ENCODE results near the gene ALKBH5. TPM values are rescaled to one million over a fixed set of nuclear protein-coding genes. Genes with fewer than 3 reads are reported as not detected.

Gene ALKBH5
- total RNA-seq, 4 donors from 2014 or later: 73.9 to 110 (median 93.6) TPM

GRCh38 chr17:18139949-18140348, 43.7 kb upstream of the ALKBH5 start:
- DNase-seq (ENCODE audit: low spot score in 2 of 2): no peak
- Histone ChIP-seq H3K4me1 (peaks cover 0 to 20% (median 0%) of the 10 kb centered on the region in 4 donors), H3K27ac (no peak overlapping the region), H3K27me3 (no peaks in the 10 kb centered on the region), H3K9me3 (no peaks in the 10 kb centered on the region), H3K4me3 (no peak overlapping the region), H3K36me3 (no peaks in the 10 kb centered on the region)
- TF ChIP-seq POLR2A (IDR thresholded peaks at IDR 0.05) (no peak), CTCF (IDR thresholded peaks at IDR 0.05) (no peak), EP300 (IDR thresholded peaks at IDR 0.05) (no peak)
- 33 to 46% methylated on average over 3 of the region's 3 CpGs for WGBS, 2 donors

- Histone ChIP-seq H3K36me3 (no peaks in the 10 kb centered on the region), H3K27ac (no peak overlapping the region), H3K4me3 (no peak overlapping the region), H3K27me3 (no peaks in the 10 kb centered on the region), H3K4me1 (peaks cover 0 to 20% (median 0%) of the 10 kb centered on the region in 4 donors), H3K9me3 (no peaks in the 10 kb centered on the region)
- TF ChIP-seq CTCF (IDR thresholded peaks at IDR 0.05) (no peak), POLR2A (IDR thresholded peaks at IDR 0.05) (no peak), EP300 (IDR thresholded peaks at IDR 0.05) (no peak)
- WGBS, 2 donors: 90% methylated on average over 3 of the region's 3 CpGs
- DNase-seq (ENCODE audit: low spot score in 2 of 2): no peak
Observed at GRCh38 chr17:18140648-18141047, 43.0 kb upstream of the ALKBH5 start.

- Histone ChIP-seq H3K9me3 (no peaks in the 10 kb centered on the region), H3K4me1 (peaks cover 0 to 20% (median 0%) of the 10 kb centered on the region in 4 donors), H3K27me3 (no peaks in the 10 kb centered on the region), H3K36me3 (no peaks in the 10 kb centered on the region), H3K4me3 (no peak overlapping the region), H3K27ac (no peak overlapping the region)
- 15 to 24% methylated on average over 7 to 9 of the region's 9 CpGs for WGBS, 2 donors
- peak in 1 of 2 donors; percentile 84 for DNase-seq (ENCODE audit: low spot score in 2 of 2)
- peak; percentile 56 to 81 (median 63) for TF ChIP-seq CTCF (IDR thresholded peaks at IDR 0.05)
- no peak for TF ChIP-seq POLR2A (IDR thresholded peaks at IDR 0.05)
Observed at GRCh38 chr17:18141210-18141803, 42.3 kb upstream of the ALKBH5 start.

GRCh38 chr17:18142417-18142816, 41.2 kb upstream of the ALKBH5 start:
- no peaks in the 10 kb centered on the region for H3K27me3 ChIP-seq
- no peak overlapping the region for H3K4me3 ChIP-seq
- H3K4me1 ChIP-seq: peaks cover 0 to 20% (median 0%) of the 10 kb centered on the region in 4 donors
- H3K9me3 ChIP-seq: no peaks in the 10 kb centered on the region
- DNase-seq (ENCODE audit: low spot score in 2 of 2): no peak
- no peak overlapping the region for H3K27ac ChIP-seq
- TF ChIP-seq EP300 (IDR thresholded peaks at IDR 0.05) (no peak), POLR2A (IDR thresholded peaks at IDR 0.05) (no peak), CTCF (IDR thresholded peaks at IDR 0.05) (no peak)
- no peaks in the 10 kb centered on the region for H3K36me3 ChIP-seq
- WGBS, 2 donors: 88 to 91% methylated on average over 3 of the region's 3 CpGs

GRCh38 chr17:18143044-18143936, 40.3 kb upstream of the ALKBH5 start:
- DNase-seq (ENCODE audit: low spot score in 2 of 2): no peak
- Histone ChIP-seq H3K27ac (no peak overlapping the region), H3K9me3 (no peaks in the 10 kb centered on the region), H3K4me3 (no peak overlapping the region), H3K36me3 (no peaks in the 10 kb centered on the region), H3K27me3 (no peaks in the 10 kb centered on the region), H3K4me1 (peaks cover 0 to 20% (median 0%) of the 10 kb centered on the region in 4 donors)
- WGBS, 2 donors: 54 to 71% methylated on average over 12 to 16 of the region's 18 CpGs
- no peak for TF ChIP-seq POLR2A (IDR thresholded peaks at IDR 0.05)
- no peak for TF ChIP-seq CTCF (IDR thresholded peaks at IDR 0.05)

Data from tibial nerve (tissue), 4 donors.